ENCODE data around the gene ZNF438. TPM values are rescaled to one million over a fixed set of nuclear protein-coding genes. Genes with fewer than 3 reads are reported as not detected.
"Not testable (repeated sequence)": the region's sequence is repeated elsewhere in the genome, so short reads cannot be mapped to it uniquely, and the experiment has no call there.

Gene ZNF438
- total RNA-seq, 1 donor from 2014 or later: 2.4 TPM

- no peak for DNase-seq (ENCODE audit: low spot score)
- peaks cover 11% of the 10 kb centered on the region for H3K9me3 Mint-ChIP-seq
- H3K4me3 Mint-ChIP-seq: no peak overlapping the region
- peaks cover 2% of the 10 kb centered on the region for H3K27me3 Mint-ChIP-seq (ENCODE audit: insufficient read depth)
- peaks cover 23% of the 10 kb centered on the region for H3K36me3 Mint-ChIP-seq (ENCODE audit: low read depth)
- no peak overlapping the region for H3K27ac Mint-ChIP-seq
- H3K4me1 Mint-ChIP-seq (ENCODE audit: low read depth): peaks cover 15% of the 10 kb centered on the region
- intact Hi-C loops (cut with micrococcal nuclease): no loop called here
Measured at GRCh38 chr10:30929901-30930520, 101.7 kb downstream of the ZNF438 start.

GRCh38 chr10:30929311-30929729 lies 102.3 kb downstream of the ZNF438 start:
- intact Hi-C loops (cut with micrococcal nuclease); DNase-seq (ENCODE audit: low spot score); H3K27me3 Mint-ChIP-seq (ENCODE audit: insufficient read depth): not testable (repeated sequence)
- Mint-ChIP-seq H3K9me3 (peaks cover 16% of the 10 kb centered on the region), H3K4me3 (peak overlapping the region; percentile 67), H3K36me3 (ENCODE audit: low read depth) (peaks cover 26% of the 10 kb centered on the region), H3K4me1 (ENCODE audit: low read depth) (peaks cover 13% of the 10 kb centered on the region), H3K27ac (peak overlapping the region; percentile 76)

- H3K27me3 Mint-ChIP-seq (ENCODE audit: insufficient read depth): peaks cover 2% of the 10 kb centered on the region
- peaks cover 20% of the 10 kb centered on the region for H3K9me3 Mint-ChIP-seq
- H3K4me1 Mint-ChIP-seq (ENCODE audit: low read depth): peaks cover 13% of the 10 kb centered on the region
- H3K27ac Mint-ChIP-seq: peak overlapping the region; percentile 76
- peak overlapping the region; percentile 67 for H3K4me3 Mint-ChIP-seq
- no peak for DNase-seq (ENCODE audit: low spot score)
- intact Hi-C loops (cut with micrococcal nuclease): no loop called here
- H3K36me3 Mint-ChIP-seq (ENCODE audit: low read depth): peaks cover 29% of the 10 kb centered on the region
Measured at GRCh38 chr10:30928742-30929141, 102.9 kb downstream of the ZNF438 start.

DNA sequence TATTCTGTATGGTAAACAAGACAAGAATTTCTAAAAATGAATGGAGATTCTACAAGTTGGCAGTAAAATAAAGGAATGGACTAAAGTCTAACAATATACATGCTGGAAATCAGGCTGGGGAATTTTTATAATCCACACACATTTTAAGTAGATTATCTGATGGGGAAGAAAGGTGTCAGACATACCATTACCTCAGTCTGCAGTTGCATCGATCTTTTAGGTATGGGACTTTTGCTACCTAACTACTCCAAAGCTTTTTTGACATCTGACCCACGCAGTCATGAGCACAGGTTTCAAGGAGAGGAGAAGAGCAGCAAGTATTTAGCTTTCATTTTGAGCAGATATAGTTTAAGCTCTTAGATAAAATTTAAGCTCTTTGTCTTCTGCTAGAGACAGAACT lies 113.0 kb downstream of the ZNF438 start:
- intact Hi-C loops (cut with micrococcal nuclease): no loop called here
- no peaks in the 10 kb centered on the region for H3K27me3 Mint-ChIP-seq (ENCODE audit: insufficient read depth)
- no peak overlapping the region for H3K4me3 Mint-ChIP-seq
- no peaks in the 10 kb centered on the region for H3K4me1 Mint-ChIP-seq (ENCODE audit: low read depth)
- DNase-seq (ENCODE audit: low spot score): no peak
- H3K27ac Mint-ChIP-seq: no peak overlapping the region
- peaks cover 4% of the 10 kb centered on the region for H3K9me3 Mint-ChIP-seq
- peaks cover 1% of the 10 kb centered on the region for H3K36me3 Mint-ChIP-seq (ENCODE audit: low read depth)

GRCh38 chr10:30917789-30918188 lies 113.9 kb downstream of the ZNF438 start:
- intact Hi-C loops (cut with micrococcal nuclease): no loop called here
- H3K27ac Mint-ChIP-seq: no peak overlapping the region
- DNase-seq (ENCODE audit: low spot score): no peak
- no peaks in the 10 kb centered on the region for H3K4me1 Mint-ChIP-seq (ENCODE audit: low read depth)
- H3K27me3 Mint-ChIP-seq (ENCODE audit: insufficient read depth): no peaks in the 10 kb centered on the region
- H3K9me3 Mint-ChIP-seq: peaks cover 4% of the 10 kb centered on the region
- peaks cover 1% of the 10 kb centered on the region for H3K36me3 Mint-ChIP-seq (ENCODE audit: low read depth)
- no peak overlapping the region for H3K4me3 Mint-ChIP-seq

DNA sequence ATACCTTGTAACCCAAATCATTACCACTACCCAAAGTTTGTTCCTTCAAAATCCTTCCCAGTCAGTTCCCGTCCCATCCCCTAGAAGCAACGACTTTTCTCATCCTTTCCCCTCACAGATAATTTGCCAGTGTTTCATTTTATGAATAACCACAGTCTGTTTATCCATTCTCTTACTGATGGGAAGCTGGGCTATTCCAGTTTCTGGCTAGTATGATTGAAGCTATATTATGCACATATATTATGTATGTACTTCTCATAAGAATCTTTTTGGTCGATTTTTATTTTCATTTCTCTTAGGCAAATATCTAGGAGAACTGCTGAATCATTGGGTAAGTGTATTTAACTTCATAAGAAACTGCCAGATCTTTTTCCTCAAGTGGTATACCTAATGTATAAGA lies 114.6 kb downstream of the ZNF438 start:
- H3K27ac Mint-ChIP-seq: no peak overlapping the region
- no peaks in the 10 kb centered on the region for H3K27me3 Mint-ChIP-seq (ENCODE audit: insufficient read depth)
- intact Hi-C loops (cut with micrococcal nuclease): no loop called here
- H3K9me3 Mint-ChIP-seq: peaks cover 4% of the 10 kb centered on the region
- DNase-seq (ENCODE audit: low spot score): no peak
- H3K4me3 Mint-ChIP-seq: no peak overlapping the region
- H3K4me1 Mint-ChIP-seq (ENCODE audit: low read depth): no peaks in the 10 kb centered on the region
- H3K36me3 Mint-ChIP-seq (ENCODE audit: low read depth): peaks cover 1% of the 10 kb centered on the region

DNA sequence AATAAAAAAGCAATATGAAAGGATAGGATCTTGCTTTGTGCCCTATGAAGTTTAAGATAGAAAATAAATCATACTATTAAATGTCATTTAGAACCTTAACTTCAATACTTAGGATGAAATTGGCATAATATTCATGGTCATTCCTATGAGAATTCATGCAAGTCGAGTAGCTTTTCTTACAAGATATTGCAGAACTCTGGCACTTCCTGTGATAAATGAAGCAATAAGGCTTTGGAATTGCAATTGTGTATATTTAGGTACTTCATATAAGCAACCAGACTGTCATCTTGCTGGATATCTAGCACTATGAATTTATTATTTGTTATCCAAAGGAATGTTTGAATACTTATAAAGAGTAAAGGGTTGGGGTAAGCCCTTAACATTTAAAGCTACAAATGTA lies 116.5 kb downstream of the ZNF438 start:
- Mint-ChIP-seq H3K4me3 (no peak overlapping the region), H3K4me1 (ENCODE audit: low read depth) (no peaks in the 10 kb centered on the region), H3K27ac (no peak overlapping the region), H3K27me3 (ENCODE audit: insufficient read depth) (no peaks in the 10 kb centered on the region), H3K9me3 (no peaks in the 10 kb centered on the region), H3K36me3 (ENCODE audit: low read depth) (peaks cover 1% of the 10 kb centered on the region)
- no peak for DNase-seq (ENCODE audit: low spot score)
- intact Hi-C loops (cut with micrococcal nuclease): no loop called here

DNA sequence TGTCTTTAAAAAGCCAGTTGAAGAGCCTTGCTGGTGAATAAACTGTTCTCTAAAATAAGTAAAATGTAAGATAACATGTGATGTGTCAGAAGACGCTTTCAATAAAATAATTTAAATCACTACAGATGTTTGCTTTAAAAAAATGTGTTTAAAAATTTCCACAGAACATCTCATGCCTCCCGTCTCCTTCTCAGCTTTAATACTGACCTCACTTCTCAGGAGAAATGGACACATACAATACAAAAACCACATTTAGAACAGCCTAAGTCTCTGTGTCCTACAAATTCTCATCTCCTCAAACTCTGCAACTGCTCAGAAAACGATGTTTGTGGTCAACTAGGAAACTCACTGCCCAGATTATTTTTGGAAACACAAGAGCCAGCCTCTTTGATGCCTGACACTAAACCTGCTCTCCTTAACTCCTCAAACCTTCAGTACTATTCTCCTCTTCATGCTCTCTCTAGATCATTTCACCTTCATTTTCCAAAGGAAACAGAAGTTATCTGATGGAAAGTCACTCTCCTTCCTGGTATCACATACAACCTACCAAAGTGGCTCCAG lies 120.3 kb downstream of the ZNF438 start:
- no peak overlapping the region for H3K27ac Mint-ChIP-seq
- no peak for DNase-seq (ENCODE audit: low spot score)
- no peaks in the 10 kb centered on the region for H3K4me1 Mint-ChIP-seq (ENCODE audit: low read depth)
- H3K4me3 Mint-ChIP-seq: no peak overlapping the region
- intact Hi-C loops (cut with micrococcal nuclease): no loop called here
- H3K27me3 Mint-ChIP-seq (ENCODE audit: insufficient read depth): no peaks in the 10 kb centered on the region
- H3K36me3 Mint-ChIP-seq (ENCODE audit: low read depth): peaks cover 11% of the 10 kb centered on the region
- no peaks in the 10 kb centered on the region for H3K9me3 Mint-ChIP-seq

DNA sequence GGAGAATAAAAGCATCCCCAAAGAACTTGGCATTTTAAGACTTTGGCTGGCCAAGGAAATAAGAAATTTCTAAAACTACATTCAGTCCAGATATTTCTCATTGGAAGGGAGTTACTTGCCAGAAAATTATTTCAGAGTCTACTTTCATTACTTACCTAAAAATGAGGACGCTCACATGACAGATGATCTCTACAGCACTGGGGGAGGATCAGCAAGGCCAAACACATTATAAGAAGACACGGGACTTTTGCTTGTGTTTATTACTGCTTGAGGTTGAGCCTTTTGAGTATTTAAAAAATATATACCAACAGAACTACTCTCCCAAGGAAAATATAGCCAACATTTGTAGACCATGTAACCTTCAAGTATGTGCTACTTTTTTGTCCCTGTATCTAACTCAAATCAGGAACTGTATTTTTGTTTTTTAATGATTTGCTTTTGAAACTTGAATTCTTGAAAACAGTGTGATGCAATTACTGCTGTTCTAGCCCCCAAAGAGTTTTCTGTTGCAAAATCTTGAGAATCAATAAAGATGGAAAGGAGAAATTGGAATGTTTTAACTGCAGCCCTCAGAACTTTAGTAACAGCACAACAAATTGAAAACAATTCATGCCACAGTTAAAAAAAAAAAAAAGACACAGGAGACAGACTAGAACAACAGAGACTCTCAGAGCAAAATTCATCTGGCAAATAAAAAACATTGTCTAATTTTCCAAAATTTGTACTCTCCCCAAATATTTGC lies 128.1 kb downstream of the ZNF438 start:
- intact Hi-C loops (cut with micrococcal nuclease): no loop called here
- no peaks in the 10 kb centered on the region for H3K27me3 Mint-ChIP-seq (ENCODE audit: insufficient read depth)
- peaks cover 12% of the 10 kb centered on the region for H3K36me3 Mint-ChIP-seq (ENCODE audit: low read depth)
- H3K27ac Mint-ChIP-seq: no peak overlapping the region
- no peak for DNase-seq (ENCODE audit: low spot score)
- no peaks in the 10 kb centered on the region for H3K4me1 Mint-ChIP-seq (ENCODE audit: low read depth)
- no peak overlapping the region for H3K4me3 Mint-ChIP-seq
- peaks cover 15% of the 10 kb centered on the region for H3K9me3 Mint-ChIP-seq

- peaks cover 19% of the 10 kb centered on the region for H3K9me3 Mint-ChIP-seq
- no peak overlapping the region for H3K27ac Mint-ChIP-seq
- peaks cover 14% of the 10 kb centered on the region for H3K36me3 Mint-ChIP-seq (ENCODE audit: low read depth)
- no peaks in the 10 kb centered on the region for H3K4me1 Mint-ChIP-seq (ENCODE audit: low read depth)
- no peaks in the 10 kb centered on the region for H3K27me3 Mint-ChIP-seq (ENCODE audit: insufficient read depth)
- DNase-seq (ENCODE audit: low spot score): no peak
- intact Hi-C loops (cut with micrococcal nuclease): no loop called here
- no peak overlapping the region for H3K4me3 Mint-ChIP-seq
Measured at GRCh38 chr10:30902621-30903396, 128.9 kb downstream of the ZNF438 start.

- not testable (repeated sequence) for H3K36me3 Mint-ChIP-seq (ENCODE audit: low read depth)
- peaks cover 19% of the 10 kb centered on the region for H3K9me3 Mint-ChIP-seq
Measured at GRCh38 chr10:30901487-30901886, 130.2 kb downstream of the ZNF438 start.

DNA sequence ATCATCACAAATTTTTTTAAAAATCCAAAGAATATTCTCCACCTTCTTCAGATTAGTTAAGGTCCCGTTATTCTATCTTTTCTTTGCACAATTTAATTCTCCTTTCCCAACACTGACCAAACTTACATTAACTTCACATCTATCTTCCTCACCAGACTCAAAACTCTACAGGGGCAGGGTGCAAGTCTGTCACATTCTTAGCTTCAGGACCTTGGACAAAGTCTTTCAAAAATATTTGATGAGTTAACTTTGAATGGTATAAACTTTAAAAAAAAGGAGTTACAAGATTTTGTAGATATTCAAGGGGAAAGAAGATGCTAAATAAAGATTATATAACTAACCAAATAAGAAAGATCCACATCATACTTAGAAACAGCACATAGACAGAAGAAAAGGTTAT lies 132.7 kb downstream of the ZNF438 start:
- peaks cover 19% of the 10 kb centered on the region for H3K9me3 Mint-ChIP-seq
- no peaks in the 10 kb centered on the region for H3K27me3 Mint-ChIP-seq (ENCODE audit: insufficient read depth)
- H3K27ac Mint-ChIP-seq: no peak overlapping the region
- peaks cover 9% of the 10 kb centered on the region for H3K4me1 Mint-ChIP-seq (ENCODE audit: low read depth)
- peaks cover 1% of the 10 kb centered on the region for H3K36me3 Mint-ChIP-seq (ENCODE audit: low read depth)
- intact Hi-C loops (cut with micrococcal nuclease): no loop called here
- DNase-seq (ENCODE audit: low spot score): no peak
- H3K4me3 Mint-ChIP-seq: no peak overlapping the region

More at GRCh38 chr10:30901487-30901886, 130.2 kb downstream of the ZNF438 start:
- H3K4me1 Mint-ChIP-seq (ENCODE audit: low read depth); intact Hi-C loops (cut with micrococcal nuclease); H3K4me3 Mint-ChIP-seq; H3K27me3 Mint-ChIP-seq (ENCODE audit: insufficient read depth); DNase-seq (ENCODE audit: low spot score); H3K27ac Mint-ChIP-seq: not testable (repeated sequence)

- Mint-ChIP-seq H3K36me3 (ENCODE audit: low read depth) (peaks cover 1% of the 10 kb centered on the region), H3K27me3 (ENCODE audit: insufficient read depth) (no peaks in the 10 kb centered on the region), H3K9me3 (peaks cover 19% of the 10 kb centered on the region), H3K4me1 (ENCODE audit: low read depth) (peaks cover 9% of the 10 kb centered on the region), H3K27ac (no peak overlapping the region), H3K4me3 (no peak overlapping the region)
- no peak for DNase-seq (ENCODE audit: low spot score)
- intact Hi-C loops (cut with micrococcal nuclease): no loop called here
Measured at GRCh38 chr10:30897547-30897946, 134.1 kb downstream of the ZNF438 start.

All from activated T-helper 1 cell treated with anti-CD3 and anti-CD28 coated beads, Interleukin-12 subunit alpha, Interleukin-12 subunit beta, Interleukin-2, Interleukin-4 antibody, amounts not matched to agents 30 ng/mL and 10 ng/mL and 1 ng/mL, durations not matched to agents 14 hours and 24 hours and 36 hours (primary cell).